Mucosa of descending colon (tissue), 3 donors: Measurements from ENCODE around the gene FSHR. TPM values are rescaled to one million over a fixed set of nuclear protein-coding genes. Genes with fewer than 3 reads are reported as not detected.

ENCODE experiments used
- ATAC-seq: fragments of 200-7000 bp; cut with Tn5 transposase; one replicate; pipeline ENCODE4 v1.9.1; 2020; ENCODE audit warnings: mild to moderate bottlenecking, moderate library complexity
- DNase-seq, 3 donors: peaks; one replicate each; pipeline ENCODE4 v3.0.0-alpha.2; 2020
- H3K36me3 ChIP-seq: fragments of 200-600 bp; one replicate; pipeline ENCODE4 v1.8.0; 2021; ENCODE audit warnings: low read depth, mild to moderate bottlenecking
- H3K4me1 ChIP-seq: fragments of 200-600 bp; one replicate; pipeline ENCODE4 v1.8.0; 2021; ENCODE audit warnings: low read depth, mild to moderate bottlenecking
- H3K4me3 ChIP-seq: fragments of 200-600 bp; one replicate; pipeline ENCODE4 v1.8.0; 2021; ENCODE audit warnings: mild to moderate bottlenecking
- H3K9me3 ChIP-seq: fragments of 200-600 bp; one replicate; pipeline ENCODE4 v1.8.0; 2021; ENCODE audit warnings: mild to moderate bottlenecking
- CTCF ChIP-seq: fragments of 200-600 bp; IDR thresholded peaks from one replicate; pipeline ENCODE4 v1.8.0; 2022; ENCODE audit warnings: antibody characterized with exemption, mild to moderate bottlenecking
- intact Hi-C, 2 donors: fragments of 100-400 bp; cut with DNase I in 1 of 2; cut with micrococcal nuclease in 1 of 2; formaldehyde crosslinking; loops; one replicate each; pipeline versions ENCODE4 v1.11.0 to v1.11.1; 2022; cut with DNase I, micrococcal nuclease
- total RNA-seq, 3 donors: library from RNA; stranded (reverse); fragmentation: NEBNext Ultra II Directional in 2 of 3; extraction: Animal tissue kit (Norgen Biotek cat#: 25700) in 2 of 3; gene quantifications; one replicate each; pipeline versions ENCODE4 v1.2.1 to v1.2.4, GENCODE V29; 2021 to 2023
- donor health status: DM: no; HTN: no; CAD: no; lungs with moderate emphysema.
- donor health status: DM: no; HTN: no; CAD: no.
- donor health status: DM: no; HTN: yes; CAD: no.

The FSHR gene
- total RNA-seq, 3 donors from 2014 or later = not detected

DNA sequence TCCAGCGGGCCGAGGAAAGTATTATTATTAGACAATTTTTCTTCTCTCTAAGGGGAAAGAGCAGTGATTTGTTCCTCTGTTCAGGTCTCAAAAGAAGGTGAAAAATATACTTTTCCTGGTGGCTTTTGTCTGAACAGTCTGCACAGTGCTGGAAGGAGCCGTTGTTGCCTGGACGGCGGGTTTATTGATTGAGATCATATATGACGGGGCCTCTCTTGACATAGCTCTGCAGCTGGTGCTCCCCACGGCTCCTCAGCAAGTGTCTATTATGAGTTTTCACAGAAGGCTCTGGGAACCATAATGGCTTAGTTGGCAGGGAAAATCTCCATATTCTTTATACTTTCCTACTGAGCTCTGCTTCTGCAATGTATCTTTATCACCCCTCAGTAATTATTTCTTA is 42.9 kb downstream of the FSHR start:
- intact Hi-C loops = no loop called here

GRCh38 chr2:49111006-49111405 is 43.3 kb downstream of the FSHR start:
- intact Hi-C loops = no loop called here
- DNase-seq (no peak), ATAC-seq (no peak)
- TF ChIP-seq CTCF = no peak
- no peaks in the 10 kb centered on the region for H3K36me3 ChIP-seq
- H3K9me3 ChIP-seq = no peaks in the 10 kb centered on the region
- H3K4me1 ChIP-seq = no peaks in the 10 kb centered on the region
- H3K4me3 ChIP-seq = no peak overlapping the region

More for the DNA sequence above, 42.9 kb downstream of the FSHR start:
- H3K4me1 ChIP-seq = no peaks in the 10 kb centered on the region
- TF ChIP-seq CTCF = no peak
- DNase-seq = no peak
- ATAC-seq = no peak
- no peaks in the 10 kb centered on the region for H3K36me3 ChIP-seq
- H3K4me3 ChIP-seq = no peak overlapping the region
- no peaks in the 10 kb centered on the region for H3K9me3 ChIP-seq

DNA sequence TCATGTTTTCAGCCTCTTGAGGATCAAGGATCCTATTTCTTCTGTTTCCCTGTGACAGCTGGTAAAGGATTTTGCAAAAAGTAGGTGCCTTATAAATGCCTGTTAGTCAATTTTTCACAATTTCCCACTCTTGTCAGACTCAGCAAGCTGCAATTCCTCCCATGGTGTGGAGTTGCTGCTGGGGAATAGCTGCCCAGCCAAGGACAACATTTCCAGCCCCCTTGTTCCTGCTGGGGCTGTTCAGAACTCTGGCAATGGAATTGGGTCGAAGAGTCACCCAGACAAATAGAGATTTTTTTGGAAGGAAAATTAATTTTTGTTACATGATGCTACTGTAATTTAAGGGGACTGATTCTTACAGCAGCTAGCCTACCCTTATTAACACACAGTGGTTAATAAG is 43.7 kb downstream of the FSHR start:
- no peak for TF ChIP-seq CTCF
- H3K4me1 ChIP-seq = no peaks in the 10 kb centered on the region
- DNase-seq (no peak), ATAC-seq (no peak)
- intact Hi-C loops = no loop called here
- no peaks in the 10 kb centered on the region for H3K9me3 ChIP-seq
- H3K36me3 ChIP-seq = no peaks in the 10 kb centered on the region
- H3K4me3 ChIP-seq = no peak overlapping the region

DNA sequence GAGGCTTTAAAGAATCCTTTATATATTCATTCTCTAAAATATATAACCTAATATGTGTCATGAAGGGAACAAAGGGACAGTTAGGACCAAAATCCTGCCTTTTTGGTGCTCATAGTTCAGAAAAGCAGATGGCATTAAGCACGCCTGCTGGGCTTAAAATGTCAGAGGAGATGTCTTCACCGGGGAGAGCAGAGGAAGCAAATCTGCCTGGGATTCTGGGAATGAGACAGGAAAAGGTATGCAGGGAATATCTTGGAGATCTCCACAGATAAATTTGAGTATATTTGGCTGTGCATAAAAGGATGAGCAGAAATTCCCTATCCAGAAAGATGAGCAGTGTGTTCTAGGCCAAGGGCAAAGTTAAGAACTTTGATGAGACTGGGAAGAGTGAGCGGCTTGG is 45.5 kb downstream of the FSHR start:
- no peaks in the 10 kb centered on the region for H3K36me3 ChIP-seq
- H3K4me1 ChIP-seq = no peaks in the 10 kb centered on the region
- no peak overlapping the region for H3K4me3 ChIP-seq
- DNase-seq (no peak), ATAC-seq (no peak)
- no peaks in the 10 kb centered on the region for H3K9me3 ChIP-seq
- intact Hi-C loops = no loop called here
- no peak for TF ChIP-seq CTCF

DNA sequence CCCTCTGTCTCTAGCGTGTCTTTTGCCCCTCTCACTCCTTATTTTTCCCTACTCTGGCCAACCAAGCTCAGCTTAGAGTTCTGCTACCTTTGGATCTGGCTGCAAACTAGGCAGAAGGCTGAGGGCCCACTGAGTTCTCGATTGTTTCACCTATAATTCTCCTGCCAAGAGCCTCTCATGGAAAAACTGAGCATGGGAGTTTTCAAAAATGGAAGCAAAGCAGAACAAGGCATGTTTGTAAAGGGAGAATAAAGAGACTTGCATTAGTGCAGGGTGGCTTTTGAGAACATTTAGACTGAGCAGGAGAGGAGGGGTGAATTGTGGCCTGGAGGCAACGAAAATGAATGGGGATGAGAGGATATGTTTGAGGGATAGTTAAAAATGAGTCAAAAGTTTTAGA is 45.9 kb downstream of the FSHR start:
- TF ChIP-seq CTCF = no peak
- intact Hi-C loops = no loop called here
- no peaks in the 10 kb centered on the region for H3K4me1 ChIP-seq

GRCh38 chr2:49105506-49105905 is 48.8 kb downstream of the FSHR start:
- Histone ChIP-seq H3K4me3 (no peak overlapping the region), H3K36me3 (no peaks in the 10 kb centered on the region)

More for the DNA sequence above, 45.9 kb downstream of the FSHR start:
- ATAC-seq (no peak), DNase-seq (no peak)
- H3K4me3 ChIP-seq = no peak overlapping the region
- no peaks in the 10 kb centered on the region for H3K36me3 ChIP-seq
- H3K9me3 ChIP-seq = no peaks in the 10 kb centered on the region

More at GRCh38 chr2:49105506-49105905, 48.8 kb downstream of the FSHR start:
- no peaks in the 10 kb centered on the region for H3K4me1 ChIP-seq
- TF ChIP-seq CTCF = no peak
- no peaks in the 10 kb centered on the region for H3K9me3 ChIP-seq
- intact Hi-C loops = no loop called here
- DNase-seq = no peak
- ATAC-seq = no peak
